Peyer's patch (tissue), 4 donors: ENCODE results near the gene MYO1H.

Experiments used
- POLR2A ChIP-seq, 2 donors: fragments of 450-650 bp; IDR thresholded peaks; one replicate each; pipeline ENCODE4 v1.5.1; 2017; ENCODE audit warnings: antibody characterized with exemption in 2 of 2, mild to moderate bottlenecking in 2 of 2, moderate library complexity in 2 of 2
- TF ChIP-seq, protein P1 (sequence below), 6 experiments: fragments of 450-650 bp in 4 of 6; fragments of 200-600 bp in 2 of 6; sonication (generic) in 1 of 6; IDR thresholded peaks; one replicate each; pipeline ENCODE4 v1.5.1; 2017 to 2019; ENCODE audit warnings: antibody characterized with exemption in 6 of 6, mild to moderate bottlenecking in 3 of 6, moderate library complexity in 1 of 6

DNA sequence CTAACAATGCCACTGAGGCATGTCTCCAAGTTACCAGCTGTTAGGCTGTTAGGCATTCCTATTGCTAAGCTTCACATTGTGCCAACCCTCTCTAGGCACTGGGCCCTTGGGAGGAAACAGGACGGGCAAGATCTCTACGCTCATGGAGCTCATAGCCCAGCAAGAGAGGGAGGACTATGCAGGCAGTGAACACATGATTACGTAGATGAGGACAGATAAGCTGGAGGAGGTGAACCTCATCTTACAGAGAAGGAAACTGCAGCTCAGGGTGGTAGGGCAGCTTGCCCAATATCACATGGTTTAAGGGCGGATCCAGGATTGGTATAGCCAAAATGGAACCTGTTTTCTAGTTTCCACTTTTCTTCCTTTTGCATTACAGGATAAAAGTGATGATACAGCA lies 137.5 kb downstream of the MYO1H start:
- TF ChIP-seq, protein P1, sequence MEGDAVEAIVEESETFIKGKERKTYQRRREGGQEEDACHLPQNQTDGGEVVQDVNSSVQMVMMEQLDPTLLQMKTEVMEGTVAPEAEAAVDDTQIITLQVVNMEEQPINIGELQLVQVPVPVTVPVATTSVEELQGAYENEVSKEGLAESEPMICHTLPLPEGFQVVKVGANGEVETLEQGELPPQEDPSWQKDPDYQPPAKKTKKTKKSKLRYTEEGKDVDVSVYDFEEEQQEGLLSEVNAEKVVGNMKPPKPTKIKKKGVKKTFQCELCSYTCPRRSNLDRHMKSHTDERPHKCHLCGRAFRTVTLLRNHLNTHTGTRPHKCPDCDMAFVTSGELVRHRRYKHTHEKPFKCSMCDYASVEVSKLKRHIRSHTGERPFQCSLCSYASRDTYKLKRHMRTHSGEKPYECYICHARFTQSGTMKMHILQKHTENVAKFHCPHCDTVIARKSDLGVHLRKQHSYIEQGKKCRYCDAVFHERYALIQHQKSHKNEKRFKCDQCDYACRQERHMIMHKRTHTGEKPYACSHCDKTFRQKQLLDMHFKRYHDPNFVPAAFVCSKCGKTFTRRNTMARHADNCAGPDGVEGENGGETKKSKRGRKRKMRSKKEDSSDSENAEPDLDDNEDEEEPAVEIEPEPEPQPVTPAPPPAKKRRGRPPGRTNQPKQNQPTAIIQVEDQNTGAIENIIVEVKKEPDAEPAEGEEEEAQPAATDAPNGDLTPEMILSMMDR (IDR thresholded peaks at IDR 0.05): no peak
- no peak for TF ChIP-seq POLR2A (IDR thresholded peaks at IDR 0.05)
